Umbilical cord (tissue), 2 donors: ENCODE data around the gene MYO9B. TPM values are rescaled to one million over a fixed set of nuclear protein-coding genes. Genes with fewer than 3 reads are reported as not detected.
"Not testable (repeated sequence)": the region's sequence is repeated elsewhere in the genome, so short reads cannot be mapped to it uniquely, and the experiment has no call there.

ENCODE experiments used
- DNase-seq: peaks from one replicate; pipeline ENCODE4 v3.0.0-alpha.2; 2015; ENCODE audit warnings: low spot score
- total RNA-seq: library from RNA; depleted of rRNA; stranded (reverse); fragments of >200 nt; gene quantifications from one replicate; pipeline ENCODE4 v1.2.3, GENCODE V29; 2014; ENCODE audit warnings: low replicate concordance; ENCODE audit not compliant: insufficient read depth

Gene MYO9B
- total RNA-seq, 1 donor from 2014 or later: 80.7 TPM

- DNase-seq: no peak
These were observed 70.2 kb downstream of the MYO9B start for GRCh38 chr19:17145546-17146497.

- no peak for DNase-seq
These were observed 72.6 kb downstream of the MYO9B start for GRCh38 chr19:17148130-17148529.

DNA sequence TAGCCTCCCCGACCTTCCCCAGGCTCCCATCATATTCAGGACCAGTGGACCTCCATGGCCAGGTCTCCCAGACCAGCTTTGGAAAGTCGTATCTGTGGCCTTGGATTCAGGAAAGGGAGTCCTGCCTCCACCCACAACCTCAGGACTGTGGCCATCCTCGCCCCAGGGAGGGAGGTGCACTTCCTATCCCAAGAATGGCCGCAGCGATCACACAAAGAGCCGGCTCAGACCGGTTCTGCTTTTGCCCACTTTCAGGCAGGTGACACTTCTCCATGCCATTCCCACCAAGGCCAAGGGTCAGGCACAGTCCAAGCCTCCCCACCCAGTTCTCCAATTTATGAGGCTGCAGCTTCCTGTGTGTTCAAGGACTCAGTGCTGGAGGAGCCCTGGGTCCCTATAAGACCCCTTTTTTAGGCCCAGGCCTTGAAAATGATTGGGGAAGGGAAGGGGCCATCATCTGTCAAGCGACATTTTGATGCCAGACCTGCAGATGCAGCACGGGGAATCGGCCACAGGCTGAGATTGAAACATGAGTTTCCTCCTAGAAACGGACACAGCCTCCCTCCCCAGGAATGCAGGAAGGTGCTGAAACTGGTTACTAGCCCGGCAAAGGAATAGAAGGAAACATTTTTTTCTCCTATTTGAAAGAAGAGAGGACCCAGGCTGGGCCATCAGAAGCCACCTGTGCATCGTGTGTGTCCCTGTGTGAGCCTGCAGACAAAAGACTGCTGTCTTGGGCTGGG, 74.0 kb downstream of the MYO9B start:
- DNase-seq: no peak

- DNase-seq: no peak
These were observed 78.4 kb downstream of the MYO9B start for GRCh38 chr19:17153996-17154395.

DNA sequence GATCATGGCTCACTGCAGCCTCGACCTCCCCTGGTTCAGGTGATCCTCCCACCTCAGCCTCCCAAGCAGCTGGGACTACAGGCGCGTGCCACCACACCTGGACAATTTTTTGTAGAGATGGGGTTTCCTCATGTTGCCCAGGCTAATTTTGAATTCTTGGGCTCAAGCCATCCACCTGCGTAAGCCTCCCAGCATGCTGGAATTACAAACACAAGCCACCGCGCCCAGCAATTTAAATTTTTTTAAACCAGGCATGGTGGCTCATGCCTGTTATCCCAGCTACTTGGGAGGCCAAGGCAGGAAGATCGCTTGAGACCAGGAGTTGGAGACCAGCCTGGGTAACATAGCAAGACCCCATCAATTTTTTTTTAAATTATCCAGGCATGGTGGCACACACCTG, 79.7 kb downstream of the MYO9B start:
- DNase-seq: no peak

- DNase-seq: no peak
These were observed 80.8 kb downstream of the MYO9B start for GRCh38 chr19:17156296-17156946.

DNA sequence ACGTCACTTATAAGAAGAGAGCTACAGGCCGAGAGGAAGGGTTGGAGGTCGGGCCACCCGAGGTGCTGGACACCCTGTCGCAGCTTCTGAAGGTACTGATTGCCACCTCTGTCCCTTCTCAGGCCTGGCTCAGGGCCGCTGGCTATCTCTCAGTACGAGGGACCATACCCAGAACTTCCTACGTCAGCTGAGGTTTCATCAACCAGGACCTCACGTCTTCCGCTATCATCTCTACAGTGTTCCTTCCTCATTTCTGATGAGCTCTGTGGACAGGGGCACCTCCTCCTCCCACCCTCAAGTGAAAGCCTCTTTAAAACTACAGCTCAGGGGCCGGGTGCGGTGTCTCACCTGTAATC, 81.3 kb downstream of the MYO9B start:
- no peak for DNase-seq

GRCh38 chr19:17158584-17158983, 83.0 kb downstream of the MYO9B start:
- no peak for DNase-seq

DNA sequence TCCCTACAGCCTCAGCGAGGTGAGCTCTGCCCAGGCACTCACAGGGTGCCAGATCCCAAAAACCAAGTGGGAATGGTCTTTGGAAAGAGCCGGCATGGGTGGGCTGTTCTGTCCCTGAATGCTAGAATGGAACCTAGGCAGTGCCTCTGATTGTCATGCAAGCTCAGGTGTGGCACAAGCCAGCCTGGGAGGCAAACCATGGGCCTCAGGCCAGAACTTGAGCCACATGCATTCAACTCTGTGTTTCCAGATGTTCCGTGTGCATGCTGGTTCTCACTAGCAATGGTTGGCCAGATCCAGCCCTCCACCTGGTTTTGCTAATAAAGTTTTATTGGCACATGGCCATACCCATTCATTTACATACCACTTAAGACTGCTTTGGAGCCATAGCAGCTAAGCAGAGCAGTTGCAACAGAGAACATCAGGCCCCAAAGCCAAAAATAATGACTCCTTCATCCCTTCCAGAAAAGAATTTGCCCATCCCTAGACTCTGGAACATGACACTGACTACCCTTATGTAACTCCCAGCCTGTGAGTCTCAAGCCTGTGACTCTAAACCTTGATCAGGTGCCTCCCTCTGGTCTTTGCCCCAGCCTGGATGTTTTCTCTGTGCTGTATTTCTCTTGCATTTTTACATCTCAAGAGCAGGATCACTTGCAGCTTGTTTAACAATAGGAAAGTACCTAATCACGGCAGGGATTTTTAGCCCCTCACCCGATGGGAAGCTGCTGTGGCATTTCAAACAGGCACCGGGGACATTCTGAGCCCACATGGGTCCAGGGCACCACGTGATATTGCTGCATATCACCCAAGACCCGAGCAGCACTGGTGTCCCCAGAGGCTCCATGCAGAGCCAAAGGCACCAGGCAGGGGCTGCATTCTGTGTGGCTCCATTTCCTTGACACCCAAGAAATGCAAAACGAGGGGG, 84.2 kb downstream of the MYO9B start:
- no peak for DNase-seq

DNA sequence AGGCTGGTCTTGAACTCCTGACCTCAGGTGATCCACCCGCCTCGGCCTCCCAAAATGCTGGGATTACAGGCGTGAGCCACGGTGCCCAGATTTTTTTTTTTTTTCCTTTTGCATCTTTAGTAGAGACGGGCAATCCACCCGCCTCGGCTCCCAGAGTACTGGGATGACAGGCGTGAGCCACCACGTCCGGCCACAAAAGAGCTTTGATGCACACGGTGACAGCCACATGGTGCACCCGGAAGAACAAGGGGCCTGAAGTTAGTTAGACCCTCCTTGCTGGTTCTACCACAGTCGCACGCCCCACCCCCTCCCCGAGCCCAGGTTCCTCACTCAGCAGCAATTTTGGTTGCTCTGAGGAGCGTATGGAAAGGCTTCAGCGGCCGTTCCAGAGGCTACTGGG, 85.3 kb downstream of the MYO9B start:
- DNase-seq: no peak

DNA sequence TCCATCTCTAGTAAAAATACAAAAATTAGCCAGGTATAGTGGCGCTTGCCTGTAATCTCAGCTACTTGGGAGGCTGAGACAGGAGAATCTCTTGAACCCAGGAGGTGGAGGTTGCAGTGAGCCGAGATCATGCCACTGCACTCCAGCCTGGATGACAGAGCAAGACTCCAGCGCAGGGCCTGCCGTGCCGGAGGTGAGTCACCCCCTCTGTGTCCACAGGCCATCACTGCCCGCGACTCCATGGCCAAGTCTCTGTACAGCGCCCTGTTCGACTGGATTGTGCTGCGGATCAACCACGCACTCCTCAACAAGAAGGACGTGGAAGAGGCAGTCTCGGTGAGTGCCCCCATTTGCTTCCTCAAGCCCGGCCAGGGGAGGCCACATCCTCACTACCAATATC, 86.6 kb downstream of the MYO9B start:
- DNase-seq: not testable (repeated sequence)

GRCh38 chr19:17162580-17162979, 87.0 kb downstream of the MYO9B start:
- DNase-seq: no peak

DNA sequence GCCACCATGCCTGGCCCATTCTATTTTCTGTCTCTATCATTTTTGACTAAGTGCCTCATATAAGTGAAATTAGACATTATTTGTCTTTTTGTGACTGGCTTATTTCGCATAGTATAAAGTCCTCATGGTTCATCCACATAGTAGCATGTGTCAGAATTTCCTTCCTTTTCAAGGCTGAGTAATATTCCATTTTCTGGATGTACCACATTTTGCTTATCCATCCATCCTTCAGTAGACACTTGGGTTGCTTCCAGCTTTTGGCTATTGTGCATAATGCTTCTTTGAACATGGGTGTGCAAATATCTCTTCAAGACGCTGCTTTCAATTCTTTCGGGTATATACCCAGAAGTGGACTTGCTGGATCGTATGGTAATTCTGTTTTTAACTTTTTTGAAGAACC, 88.1 kb downstream of the MYO9B start:
- DNase-seq: no peak

DNA sequence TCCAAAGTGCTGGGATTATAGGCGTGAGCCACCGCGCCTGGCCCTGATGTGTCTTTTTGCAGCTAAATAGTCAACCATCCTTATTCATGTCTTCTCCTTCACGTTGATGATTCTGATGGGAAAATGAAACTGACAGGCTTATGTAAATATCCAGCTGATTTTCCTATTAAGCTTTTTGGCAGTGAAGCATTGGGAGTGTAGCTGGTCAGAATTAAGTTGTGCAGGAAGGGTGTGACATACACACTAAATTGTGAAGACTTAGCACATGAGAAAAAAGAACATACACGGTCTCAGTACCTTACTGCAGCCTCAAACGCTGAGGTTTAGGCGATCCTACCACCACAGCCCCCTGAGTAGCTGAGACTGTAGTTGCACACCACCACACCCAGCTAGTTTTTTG, 89.1 kb downstream of the MYO9B start:
- DNase-seq: no peak

DNA sequence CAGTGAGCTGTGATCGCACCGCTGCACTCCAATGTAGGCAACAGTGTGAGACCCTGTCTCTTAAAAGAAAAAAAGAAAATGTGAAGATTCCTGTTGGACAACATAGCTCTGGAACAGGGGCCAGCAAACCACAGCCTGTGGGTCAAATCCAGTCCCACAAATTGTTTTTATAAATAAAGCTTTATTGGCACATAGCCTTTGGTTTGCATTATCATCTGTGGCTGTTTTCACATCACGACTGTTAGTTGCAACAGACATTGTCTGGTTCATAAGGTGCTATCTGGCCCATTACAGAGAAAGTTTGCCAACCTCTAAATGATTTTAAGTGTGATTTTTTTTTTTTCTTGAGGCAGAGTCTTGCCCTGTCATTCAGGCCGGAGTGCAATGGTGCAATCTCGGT, 90.1 kb downstream of the MYO9B start:
- no peak for DNase-seq

- DNase-seq: no peak
These were observed 95.1 kb downstream of the MYO9B start for GRCh38 chr19:17170538-17171297.

DNA sequence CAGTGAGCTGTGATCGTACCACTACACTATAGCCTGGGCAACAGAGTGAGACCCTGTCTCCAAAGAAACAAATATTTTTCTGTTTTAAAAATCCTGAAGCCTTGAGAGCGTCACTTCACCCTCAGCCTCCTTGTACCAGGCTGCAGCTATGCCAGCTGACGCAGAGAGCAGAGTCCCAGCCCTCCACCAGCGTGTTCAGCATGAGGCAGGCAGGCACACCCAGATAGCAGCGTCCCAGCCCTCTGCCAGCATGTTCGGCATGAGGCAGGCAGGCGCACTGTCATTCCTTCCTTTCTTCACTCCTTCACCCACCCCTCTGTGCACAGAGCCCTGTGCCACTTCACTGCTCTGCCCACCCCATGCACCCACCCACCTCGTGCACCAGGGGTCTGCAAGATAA, 96.3 kb downstream of the MYO9B start:
- no peak for DNase-seq

DNA sequence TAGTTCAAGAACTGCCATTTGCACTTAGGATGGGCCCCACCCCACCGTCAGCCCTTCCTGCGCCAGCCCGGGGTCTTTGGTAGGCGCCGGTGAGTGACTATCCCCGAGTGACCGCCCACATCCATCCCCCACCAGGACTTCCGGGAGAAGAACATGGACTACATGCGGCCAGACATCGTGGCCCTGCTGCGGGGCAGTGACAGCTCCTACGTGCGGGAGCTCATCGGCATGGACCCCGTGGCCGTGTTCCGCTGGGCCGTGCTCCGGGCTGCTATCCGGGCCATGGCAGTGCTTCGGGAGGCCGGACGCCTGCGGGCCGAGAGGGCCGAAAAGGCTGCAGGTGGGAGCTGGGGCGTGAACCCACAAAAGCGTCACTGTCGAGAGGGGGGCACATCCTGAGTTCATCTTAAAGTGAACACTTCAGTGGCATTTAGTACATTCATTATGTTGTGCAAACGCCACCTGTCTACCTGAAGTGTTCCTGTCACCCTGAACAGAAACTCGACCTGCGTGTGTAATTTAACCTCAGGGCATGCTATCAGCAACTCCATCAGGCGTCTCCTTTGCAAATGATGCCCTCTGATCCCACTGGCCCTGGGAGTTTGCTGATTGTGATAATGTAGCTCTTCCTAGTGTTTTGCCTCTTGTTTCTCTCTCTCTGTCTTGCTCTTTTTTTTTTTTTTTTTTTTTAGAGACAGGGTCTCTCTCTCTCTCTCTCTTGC, 97.2 kb downstream of the MYO9B start:
- DNase-seq: no peak

GRCh38 chr19:17178291-17178690, 102.7 kb downstream of the MYO9B start:
- DNase-seq: no peak
